Esophagus mucosa (tissue), 1 donor: Measurements from ENCODE around the gene PPM1G. TPM values are rescaled to one million over a fixed set of nuclear protein-coding genes. Genes with fewer than 3 reads are reported as not detected.
A peak's percentile ranks its signal among the peaks of the same experiment; 100 is the strongest.
"Not testable (repeated sequence)": the region's sequence is repeated elsewhere in the genome, so short reads cannot be mapped to it uniquely, and the experiment has no call there.

Experiments
- ATAC-seq: fragments of 200-7000 bp; cut with Tn5 transposase; one replicate; pipeline ENCODE4 v1.9.1; 2020
- total RNA-seq: library from RNA; stranded (reverse); gene quantifications from one replicate; pipeline ENCODE4 v1.2.4, GENCODE V29; 2023
- donor health status: DM: yes; HTN: yes; CAD: no.

PPM1G gene, protein sequence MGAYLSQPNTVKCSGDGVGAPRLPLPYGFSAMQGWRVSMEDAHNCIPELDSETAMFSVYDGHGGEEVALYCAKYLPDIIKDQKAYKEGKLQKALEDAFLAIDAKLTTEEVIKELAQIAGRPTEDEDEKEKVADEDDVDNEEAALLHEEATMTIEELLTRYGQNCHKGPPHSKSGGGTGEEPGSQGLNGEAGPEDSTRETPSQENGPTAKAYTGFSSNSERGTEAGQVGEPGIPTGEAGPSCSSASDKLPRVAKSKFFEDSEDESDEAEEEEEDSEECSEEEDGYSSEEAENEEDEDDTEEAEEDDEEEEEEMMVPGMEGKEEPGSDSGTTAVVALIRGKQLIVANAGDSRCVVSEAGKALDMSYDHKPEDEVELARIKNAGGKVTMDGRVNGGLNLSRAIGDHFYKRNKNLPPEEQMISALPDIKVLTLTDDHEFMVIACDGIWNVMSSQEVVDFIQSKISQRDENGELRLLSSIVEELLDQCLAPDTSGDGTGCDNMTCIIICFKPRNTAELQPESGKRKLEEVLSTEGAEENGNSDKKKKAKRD
- 57.3 TPM for total RNA-seq

DNA sequence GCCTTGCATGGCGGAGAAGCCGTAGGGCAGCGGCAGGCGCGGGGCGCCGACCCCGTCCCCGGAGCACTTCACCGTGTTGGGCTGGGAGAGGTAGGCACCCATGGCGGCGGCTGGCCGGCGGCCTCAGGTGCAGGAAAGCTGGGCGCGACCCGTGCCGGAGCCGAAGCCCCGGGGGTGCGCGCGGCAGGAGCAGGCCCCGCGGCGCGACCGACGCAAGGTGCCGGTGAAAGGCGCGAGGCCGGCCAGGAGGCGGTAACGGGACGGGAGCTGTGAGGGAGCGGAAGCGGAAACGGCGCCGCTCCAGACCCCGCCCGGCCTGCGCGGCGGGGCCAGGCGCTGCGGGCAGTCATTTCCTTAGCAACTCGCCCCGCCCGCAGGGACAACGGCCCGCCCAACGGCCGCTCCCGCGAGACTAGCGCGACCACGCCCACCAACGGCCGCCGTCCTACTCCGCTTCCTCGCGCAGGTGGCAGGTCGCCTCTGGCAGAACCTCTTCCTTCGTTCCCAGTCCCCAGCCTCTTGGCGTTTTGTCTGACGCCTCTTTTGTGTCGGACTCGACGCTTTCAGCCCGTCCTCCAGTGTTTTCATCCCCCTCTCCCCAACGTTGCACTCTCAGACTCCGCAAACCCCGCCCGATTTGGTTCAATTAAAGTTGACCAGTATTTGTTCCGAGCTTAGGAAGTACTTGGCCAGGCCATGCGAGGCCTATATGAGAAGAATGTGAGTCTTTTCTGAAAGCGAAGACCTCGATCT is at the start of gene PPM1G:
TSS of gene PPM1G (minus strand) at position 271 of the 753 bp plus-strand sequence. CDS start at position 102, 169 bp downstream.
- peak; percentile 99 for ATAC-seq

DNA sequence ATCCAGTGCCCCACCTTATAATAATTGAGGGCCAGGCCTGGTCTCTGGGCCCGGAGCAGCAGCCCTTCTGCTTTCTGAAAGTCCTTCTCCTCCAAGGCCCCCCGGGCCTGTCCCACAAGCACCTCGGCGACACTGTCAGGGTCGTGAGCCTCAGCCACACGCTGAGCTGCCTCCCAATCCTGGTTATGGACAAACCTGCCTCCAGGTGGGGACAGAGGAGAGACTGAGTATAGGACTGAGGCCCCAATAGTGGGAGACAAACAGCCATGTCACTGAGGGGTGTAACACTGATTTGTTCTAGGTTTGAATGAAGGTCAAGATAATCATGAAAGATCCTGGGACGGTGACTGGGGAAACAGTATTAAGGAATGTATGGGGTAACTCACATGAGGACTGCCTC is 44.6 kb upstream of the PPM1G start:
- no peak for ATAC-seq

DNA sequence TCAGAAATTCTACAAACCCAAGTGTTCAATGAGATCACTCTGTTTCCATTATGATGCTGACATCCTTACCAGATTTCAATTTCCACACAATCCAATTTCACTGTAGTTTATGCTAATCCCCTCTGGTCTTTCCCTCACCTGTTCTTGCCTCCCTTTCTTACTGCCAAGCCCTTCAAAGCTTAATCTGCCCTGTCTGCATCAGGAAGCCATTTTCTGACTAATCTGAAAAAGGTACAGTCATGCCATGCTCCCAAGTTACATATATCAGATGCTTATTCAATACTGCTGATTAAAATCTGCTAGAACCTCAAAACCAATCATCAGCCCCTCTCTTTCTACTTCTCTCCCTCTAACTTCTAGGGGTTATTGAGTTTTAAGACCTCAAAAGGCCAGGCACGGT is 41.7 kb upstream of the PPM1G start:
- ATAC-seq, result no peak

DNA sequence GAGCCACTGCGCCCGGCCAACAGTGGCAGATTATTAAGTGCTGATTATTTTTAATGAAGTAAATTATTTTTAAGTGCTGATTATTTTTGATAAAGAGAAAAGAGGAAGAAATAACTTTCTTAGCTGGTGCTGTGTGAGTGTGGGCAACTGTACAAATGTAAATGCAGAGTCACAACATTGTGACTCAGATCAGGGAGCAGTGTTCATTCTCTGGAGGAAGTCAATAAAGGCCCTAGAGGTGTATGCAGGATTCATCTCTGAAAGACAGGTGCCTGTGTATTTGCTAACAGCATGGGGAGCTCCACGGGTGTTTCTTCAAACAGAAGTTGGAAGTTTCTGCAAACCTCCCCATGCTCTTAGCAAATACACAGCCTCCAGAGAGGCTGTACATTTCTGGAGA is 39.0 kb upstream of the PPM1G start:
- ATAC-seq, result peak; percentile 43

DNA sequence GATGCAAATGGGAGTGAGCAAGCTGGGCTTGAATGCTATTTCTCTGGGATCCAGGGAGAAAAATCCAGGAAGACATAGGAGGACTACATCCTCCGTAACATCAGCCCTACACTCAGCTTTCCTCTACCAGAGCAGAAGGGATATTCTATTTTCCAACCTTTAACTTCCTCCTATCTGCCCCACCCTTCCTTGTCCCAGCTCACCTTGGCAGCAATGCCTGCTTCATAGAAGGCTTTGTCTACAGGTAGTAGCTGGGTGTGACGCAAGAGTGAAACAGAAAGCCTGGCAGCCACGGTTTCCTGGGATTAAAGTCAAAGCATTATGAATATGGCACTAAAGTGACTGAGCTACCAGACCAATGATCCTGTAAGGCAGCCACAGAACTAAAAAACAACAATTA is 36.7 kb upstream of the PPM1G start:
- peak; percentile 88 for ATAC-seq

DNA sequence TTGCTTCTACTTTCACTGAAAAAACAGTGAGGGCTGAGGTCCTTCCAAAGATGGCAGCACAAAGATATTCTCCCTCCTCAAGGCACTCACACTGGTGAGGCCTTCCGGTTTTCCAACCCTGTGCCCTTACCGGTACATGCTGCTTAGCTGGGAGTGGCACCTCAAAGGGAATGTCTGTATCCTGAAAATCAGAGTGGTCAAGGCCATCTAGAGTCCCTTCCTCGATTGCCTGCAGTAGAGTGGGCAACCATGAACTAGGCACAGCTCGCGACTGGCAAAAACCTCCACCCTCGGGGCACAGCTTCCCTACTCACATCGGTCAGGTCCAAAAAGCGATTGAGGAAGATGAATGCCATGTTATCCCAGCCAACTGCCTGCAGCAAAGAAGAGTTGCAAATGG is 36.2 kb upstream of the PPM1G start:
- no peak for ATAC-seq

DNA sequence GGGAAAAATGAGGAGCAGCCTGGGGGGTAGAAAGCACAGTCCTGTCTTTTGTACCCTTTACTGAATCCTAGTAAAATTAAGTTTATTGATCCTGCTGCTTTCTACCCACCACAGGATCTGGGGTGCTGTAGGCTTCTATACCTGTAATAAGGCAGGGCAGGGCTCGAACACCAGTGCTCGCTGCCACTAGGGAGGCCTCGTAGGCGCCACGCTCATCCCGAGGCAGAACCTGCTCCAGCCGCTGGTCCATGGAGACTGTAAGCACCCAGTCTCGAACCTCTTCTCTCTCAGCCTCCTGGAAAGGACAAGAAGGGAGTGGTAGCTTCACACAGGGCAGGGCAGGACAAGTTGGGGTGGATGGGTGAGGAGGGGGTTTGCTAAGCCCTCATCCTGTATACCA is 35.8 kb upstream of the PPM1G start:
- no peak for ATAC-seq

DNA sequence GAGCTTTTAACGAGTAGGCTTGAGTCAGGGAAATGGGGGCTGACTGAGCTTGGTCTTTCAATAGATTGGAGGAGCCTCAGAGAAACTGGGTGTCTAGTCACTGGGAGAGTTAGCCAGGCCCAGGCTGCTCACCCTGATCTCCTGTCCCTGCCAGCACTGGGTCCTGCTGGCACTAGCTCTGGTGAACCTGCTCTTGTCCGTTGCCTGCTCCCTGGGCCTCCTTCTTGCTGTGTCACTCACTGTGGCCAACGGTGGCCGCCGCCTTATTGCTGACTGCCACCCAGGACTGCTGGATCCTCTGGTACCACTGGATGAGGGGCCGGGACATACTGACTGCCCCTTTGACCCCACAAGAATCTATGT is 33.5 kb upstream of the PPM1G start:
- peak; percentile 27 for ATAC-seq

DNA sequence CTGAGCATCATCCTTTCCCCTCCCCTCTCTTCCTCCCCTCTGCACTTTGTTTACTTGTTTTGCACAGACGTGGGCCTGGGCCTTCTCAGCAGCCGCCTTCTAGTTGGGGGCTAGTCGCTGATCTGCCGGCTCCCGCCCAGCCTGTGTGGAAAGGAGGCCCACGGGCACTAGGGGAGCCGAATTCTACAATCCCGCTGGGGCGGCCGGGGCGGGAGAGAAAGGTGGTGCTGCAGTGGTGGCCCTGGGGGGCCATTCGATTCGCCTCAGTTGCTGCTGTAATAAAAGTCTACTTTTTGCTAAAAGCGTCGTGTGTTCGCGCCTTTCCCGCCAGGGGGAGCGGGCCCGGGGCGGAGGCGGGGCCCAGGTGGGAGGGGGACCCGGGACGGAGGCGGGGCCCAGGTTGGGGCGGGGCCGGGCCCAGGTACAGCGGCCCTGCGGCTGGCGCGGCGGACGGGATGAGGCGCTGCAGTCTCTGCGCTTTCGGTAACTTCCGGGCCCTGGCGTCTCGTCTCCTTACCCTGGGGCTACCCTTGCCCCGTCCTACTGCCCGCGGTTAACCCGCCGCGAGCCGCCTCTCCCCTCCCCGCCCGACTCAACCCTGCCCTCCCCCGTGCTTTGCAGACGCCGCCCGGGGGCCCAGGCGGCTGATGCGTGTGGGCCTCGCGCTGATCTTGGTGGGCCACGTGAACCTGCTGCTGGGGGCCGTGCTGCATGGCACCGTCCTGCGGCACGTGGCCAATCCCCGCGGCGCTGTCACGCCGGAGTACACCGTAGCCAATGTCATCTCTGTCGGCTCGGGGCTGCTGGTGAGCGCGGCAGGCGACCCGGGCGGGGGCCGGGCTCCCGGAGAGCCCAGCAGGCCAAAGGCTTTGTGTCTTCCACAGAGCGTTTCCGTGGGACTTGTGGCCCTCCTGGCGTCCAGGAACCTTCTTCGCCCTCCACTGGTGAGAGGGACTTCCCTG is 32.8 kb upstream of the PPM1G start, which contains the start of gene KRTCAP3:
TSS of gene KRTCAP3 (plus strand) at position 424 of the 962 bp plus-strand sequence. CDS start at position 456, 32 bp downstream.
- peak; percentile 79 for ATAC-seq

DNA sequence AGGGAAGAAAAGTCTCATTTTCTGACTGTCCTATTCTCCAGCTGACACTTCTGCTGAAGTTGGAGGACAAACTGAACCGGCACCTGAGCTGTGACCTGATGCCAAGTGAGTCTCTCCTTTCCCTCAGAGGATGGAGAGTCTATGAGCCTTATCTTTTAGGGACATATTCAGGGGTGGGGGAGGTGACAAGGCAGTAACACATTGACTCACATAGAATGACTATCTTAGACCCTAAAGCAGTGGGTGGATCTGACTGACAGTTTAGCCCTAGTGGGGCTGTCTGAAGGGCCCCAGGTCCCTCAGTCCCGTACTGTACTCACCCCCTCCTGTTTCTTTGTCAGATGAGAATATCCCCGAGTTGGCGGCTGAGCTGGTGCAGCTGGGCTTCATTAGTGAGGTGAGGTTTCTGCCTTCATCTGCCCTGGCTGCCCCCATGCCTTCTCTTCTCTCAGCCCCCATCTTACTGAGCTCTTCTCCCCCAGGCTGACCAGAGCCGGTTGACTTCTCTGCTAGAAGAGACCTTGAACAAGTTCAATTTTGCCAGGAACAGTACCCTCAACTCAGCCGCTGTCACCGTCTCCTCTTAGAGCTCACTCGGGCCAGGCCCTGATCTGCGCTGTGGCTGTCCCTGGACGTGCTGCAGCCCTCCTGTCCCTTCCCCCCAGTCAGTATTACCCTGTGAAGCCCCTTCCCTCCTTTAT is 32.0 kb upstream of the PPM1G start:
- ATAC-seq, result no peak

DNA sequence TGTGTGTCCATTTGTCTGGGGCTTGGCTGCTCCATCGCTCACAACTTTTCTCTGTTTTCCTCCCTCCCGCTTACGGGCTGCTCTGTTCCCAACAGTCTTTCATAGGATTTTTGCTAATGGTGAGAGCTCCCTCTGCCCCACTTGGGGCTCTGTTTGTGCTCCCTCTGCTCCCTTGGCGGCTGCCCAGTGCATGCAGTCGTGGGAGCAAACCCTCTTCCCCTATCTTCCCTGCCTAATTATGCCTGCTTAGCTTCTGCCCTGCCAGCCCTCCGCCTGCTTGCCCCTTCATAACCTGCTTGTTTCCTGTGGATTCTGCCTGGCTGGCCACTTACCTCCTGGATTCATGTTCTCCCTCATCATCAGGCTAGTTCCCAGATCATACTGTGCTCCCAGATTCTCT is 26.2 kb upstream of the PPM1G start:
- no peak for ATAC-seq

DNA sequence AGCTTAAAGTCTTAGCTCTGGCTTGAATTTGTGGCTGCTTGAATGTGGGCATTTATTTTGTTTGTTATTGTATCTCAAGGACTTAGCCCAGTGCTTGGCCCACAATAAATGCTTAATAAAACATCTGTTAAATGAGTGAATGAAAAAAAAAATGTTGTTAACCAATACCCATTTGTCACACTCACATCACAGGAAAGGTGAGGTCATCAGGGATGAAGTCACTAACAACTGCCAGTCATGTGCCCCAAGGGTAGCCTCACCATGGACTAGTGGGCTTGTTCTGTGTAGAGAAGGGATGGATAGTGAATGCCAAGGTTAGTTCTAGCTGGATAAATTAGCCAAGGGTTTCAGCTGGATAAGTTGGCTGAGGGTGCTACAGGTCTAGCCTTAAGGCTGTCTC is 22.0 kb upstream of the PPM1G start:
- no peak for ATAC-seq

DNA sequence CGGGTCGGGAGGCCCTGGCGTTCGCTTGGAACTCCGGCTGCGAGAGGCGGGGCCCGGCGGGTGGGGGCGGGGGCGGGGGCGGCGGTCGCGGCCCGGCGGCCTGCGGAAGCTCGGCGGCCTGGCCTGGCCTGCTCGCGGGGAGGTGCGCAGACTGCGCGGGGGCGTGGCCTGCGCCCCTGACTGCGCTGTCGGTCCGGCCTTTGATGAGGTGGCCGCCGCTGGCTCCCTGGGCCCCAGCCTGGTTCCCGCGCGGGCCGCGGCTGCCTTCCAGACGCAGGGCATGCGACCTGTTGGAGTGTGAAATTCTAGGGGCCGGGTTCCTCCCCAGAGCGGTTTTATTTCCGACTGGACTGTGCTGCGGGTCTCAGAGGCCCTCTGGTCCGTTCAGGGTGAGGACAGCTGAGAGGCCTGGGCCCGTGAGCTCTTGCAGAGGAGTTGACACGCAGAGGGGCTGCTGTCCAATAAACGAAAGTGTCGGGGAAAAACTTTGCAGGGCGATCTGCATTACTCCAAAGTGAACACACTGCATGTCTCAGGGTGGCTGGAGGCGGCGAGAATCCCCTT is 19.7 kb upstream of the PPM1G start:
- peak; percentile 91 for ATAC-seq

DNA sequence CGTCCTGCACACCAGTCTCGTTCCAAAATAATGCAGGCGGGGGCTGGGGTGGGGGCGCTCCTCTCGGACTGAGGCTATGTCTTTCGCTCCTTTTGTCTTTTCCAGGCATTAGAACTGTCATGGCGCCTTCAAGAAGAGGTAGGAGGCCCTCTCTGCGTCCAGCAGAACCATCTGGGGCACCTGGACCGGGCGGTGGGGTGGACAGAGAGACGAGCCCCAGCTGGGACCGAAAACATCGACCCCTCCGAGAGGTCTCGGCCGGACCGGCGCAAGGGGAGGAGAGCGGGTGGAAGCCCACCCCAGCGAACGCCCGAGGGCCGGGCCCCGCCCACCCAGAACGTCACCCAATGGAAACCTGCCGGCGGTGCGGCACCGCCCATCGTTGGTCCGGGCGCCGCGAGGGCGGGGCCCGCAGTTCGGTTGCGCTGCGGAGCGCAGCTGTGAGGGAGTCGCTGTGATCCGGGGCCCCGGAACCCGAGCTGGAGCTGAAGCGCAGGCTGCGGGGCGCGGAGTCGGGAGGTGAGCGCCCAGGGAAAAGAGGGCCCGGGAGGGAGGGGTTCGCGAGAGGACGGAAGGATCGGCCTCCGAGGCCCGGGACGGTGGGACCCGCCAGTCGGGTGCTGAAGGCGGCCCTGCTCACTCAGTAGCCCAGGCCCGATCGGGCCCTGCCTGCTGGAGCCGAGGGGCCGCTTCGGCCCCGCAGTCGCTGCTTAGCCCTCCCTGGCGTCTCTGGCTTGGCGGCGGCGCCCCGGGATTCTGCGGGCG is 19.0 kb upstream of the PPM1G start, which contains the start of gene NRBP1:
TSS of gene NRBP1 (plus strand) at position 419 of the 765 bp plus-strand sequence. CDS start 4,643 bp downstream, outside the sequence.
- ATAC-seq, result peak; percentile 96

DNA sequence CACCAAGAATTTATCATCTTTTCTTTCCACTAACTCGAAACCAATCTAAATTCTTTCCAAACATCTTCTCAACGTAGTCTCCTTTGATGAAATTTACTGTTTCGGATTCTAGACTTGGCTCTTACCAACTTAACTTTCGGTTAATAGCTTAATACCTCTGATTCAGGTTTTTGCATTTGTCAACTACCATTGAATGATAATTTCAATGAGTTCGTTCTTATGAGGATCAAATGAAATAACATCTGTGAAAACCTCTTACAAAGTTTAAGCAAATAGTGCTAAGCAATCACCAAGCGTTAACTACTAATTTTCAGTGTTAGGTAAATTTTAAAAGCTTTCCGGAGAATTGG is 18.4 kb upstream of the PPM1G start:
- ATAC-seq, result no peak

DNA sequence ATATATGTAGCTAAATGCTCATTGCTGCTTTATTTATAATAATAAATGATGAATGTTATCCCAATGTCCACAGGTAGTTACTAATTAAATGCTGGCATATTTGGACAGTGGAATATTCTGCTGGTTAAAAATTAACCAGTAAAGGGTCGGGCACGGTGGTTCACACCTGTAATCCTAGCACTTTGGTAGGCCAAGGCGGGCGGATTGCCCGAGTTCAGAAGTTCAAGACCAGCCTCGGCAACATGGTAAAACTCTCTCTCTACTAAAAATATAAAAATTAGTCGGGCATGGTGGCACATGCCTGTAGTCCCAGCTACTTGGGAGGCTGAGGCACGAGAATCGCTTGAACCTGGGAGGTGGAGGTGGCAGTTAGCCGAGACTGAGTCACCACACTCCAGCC is 15.6 kb upstream of the PPM1G start:
- not testable (repeated sequence) for ATAC-seq

DNA sequence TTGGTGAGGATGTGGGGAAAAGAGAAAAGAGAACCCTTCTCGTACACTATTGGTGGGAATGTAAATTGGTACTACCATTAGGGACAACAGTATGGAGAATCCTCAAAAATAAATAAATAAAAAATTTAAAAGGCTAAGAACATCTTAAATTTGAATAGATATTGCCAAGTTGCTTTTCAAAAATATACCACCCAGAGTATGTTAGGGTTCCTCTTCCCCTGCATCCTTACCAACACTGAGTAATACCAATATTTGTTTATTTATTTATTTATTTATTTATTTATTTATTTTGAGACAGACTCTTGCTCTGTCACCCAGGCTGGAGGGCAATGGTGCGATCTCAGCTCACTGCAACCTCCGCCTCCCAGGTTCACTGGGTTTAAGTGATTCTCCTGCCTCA is 13.6 kb upstream of the PPM1G start:
- no peak for ATAC-seq

DNA sequence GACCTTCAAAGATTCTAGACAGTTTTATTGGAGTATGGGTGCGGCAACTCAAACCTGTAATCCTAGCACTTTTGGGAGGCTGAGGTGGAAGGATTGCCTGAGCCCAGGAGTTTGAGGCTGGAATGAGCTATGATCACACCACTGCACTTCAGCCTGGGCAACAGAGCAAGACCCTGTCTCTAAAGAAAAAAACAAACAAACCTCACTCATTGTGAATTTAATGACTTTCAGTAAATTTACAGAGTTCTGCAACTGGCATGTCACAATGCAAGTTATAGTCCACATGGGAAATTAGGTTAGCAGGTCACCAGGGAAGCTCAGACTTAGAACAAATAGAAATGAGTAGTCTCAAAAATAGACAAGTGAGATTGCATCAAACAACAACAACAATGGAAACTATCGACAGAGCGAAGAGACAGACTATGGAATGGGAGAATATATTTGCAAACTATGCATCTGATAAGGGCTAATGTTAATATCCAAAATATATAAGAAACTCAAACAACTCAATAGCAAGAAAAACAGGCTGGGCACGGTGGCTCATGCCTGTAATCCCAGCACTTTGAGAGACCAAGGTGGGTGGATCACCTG is 12.4 kb upstream of the PPM1G start:
- no peak for ATAC-seq

DNA sequence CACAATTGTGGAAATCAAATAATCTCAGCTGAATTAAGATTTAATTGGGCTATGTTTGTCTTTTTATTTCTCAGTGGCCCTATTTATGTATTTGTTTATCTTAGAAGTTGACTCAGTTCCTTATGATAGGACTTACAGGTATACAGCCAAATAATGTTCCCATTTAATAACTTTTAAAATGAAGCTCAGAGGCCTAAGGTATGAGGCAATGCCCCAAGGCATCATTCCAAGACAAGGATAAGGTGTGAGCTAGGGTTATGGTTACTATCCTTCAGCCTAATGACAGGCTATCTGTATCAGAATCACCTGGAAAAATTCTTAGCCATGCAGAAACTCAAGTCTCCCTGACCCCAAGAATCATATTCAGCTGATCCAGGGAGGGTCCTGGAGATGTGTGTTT is 11.6 kb upstream of the PPM1G start:
- no peak for ATAC-seq

DNA sequence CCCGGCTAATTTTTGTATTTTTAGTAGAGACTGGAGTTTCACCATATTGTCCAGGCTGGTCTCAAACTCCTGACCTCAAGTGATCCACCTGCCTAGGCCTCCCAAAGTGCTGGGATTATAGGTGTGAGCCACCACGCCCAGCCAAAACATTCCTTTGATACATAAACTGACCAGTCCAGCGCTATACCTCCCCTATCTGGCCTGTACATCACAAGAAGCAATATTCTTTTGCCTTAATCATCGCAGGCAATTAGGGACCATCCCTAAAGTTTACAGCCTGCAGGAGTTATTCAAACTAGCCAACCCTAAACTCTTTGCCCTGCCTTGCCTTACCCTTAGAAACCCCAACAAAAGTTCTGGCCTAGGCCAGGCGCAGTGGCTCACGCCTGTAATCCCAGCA is 6.8 kb upstream of the PPM1G start:
- no peak for ATAC-seq
